ENCODE results near the gene FAM186B. TPM values are rescaled to one million over a fixed set of nuclear protein-coding genes. Genes with fewer than 3 reads are reported as not detected.

Gene FAM186B
- total RNA-seq, 4 donors from 2014 or later, result 0.31 to 1.0 (median 0.70) TPM

DNA sequence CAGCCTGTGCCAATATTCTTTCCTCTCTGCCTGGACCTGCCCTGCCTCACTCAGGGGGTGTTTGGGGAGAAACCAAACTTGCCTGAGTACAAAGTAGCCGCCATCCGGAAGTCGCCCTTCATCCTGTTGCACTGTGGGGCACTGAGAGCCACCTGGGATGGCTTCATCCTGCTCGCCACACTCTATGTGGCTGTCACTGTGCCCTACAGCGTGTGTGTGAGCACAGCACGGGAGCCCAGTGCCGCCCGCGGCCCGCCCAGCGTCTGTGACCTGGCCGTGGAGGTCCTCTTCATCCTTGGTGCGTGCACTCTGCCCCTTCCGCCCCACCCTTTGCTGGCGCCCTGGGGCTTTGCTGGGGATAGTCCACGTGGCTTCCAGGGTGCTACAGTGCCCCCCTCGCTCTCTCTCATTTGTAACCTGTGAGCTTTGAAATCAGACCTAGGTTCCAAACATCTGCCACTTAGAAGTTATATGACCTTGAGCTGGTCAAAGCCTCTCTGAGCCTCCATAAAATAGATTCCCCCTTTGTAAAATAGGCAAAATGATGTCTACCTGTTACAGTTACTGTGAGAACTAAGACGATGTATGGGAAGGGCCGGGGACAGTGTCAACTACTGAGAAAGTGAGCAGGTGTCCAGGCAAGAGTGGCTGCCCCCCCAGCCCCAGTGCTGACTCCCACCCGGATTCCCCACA lies 62.1 kb downstream of the FAM186B start:
- in situ Hi-C loops (cut with MboI; ENCODE audit: low sequenced_read_pairs in 4 of 4), result no loop called here
- H3K36me3 ChIP-seq, result no peaks in the 10 kb centered on the region
- H3K27ac ChIP-seq, result no peak overlapping the region
- DNase-seq (no peak), ATAC-seq (no peak)
- peaks cover 14 to 23% (median 17%) of the 10 kb centered on the region in 3 donors for H3K27me3 ChIP-seq
- no peaks in the 10 kb centered on the region for H3K9me3 ChIP-seq
- intact Hi-C loops (cut with DNase I; ENCODE audit: low total_unique reads), result no loop called here
- H3K4me3 ChIP-seq, result no peak overlapping the region
- TF ChIP-seq, protein P1, sequence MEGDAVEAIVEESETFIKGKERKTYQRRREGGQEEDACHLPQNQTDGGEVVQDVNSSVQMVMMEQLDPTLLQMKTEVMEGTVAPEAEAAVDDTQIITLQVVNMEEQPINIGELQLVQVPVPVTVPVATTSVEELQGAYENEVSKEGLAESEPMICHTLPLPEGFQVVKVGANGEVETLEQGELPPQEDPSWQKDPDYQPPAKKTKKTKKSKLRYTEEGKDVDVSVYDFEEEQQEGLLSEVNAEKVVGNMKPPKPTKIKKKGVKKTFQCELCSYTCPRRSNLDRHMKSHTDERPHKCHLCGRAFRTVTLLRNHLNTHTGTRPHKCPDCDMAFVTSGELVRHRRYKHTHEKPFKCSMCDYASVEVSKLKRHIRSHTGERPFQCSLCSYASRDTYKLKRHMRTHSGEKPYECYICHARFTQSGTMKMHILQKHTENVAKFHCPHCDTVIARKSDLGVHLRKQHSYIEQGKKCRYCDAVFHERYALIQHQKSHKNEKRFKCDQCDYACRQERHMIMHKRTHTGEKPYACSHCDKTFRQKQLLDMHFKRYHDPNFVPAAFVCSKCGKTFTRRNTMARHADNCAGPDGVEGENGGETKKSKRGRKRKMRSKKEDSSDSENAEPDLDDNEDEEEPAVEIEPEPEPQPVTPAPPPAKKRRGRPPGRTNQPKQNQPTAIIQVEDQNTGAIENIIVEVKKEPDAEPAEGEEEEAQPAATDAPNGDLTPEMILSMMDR (IDR thresholded peaks at IDR 0.05 in 4 of 5, conservative IDR thresholded peaks at IDR 0.05 in 1 of 5), result no peak
- TF ChIP-seq POLR2A (IDR thresholded peaks at IDR 0.05), result no peak
- peaks cover under 1 to 5% of the 10 kb centered on the region in 2 donors for H3K4me1 ChIP-seq

DNA sequence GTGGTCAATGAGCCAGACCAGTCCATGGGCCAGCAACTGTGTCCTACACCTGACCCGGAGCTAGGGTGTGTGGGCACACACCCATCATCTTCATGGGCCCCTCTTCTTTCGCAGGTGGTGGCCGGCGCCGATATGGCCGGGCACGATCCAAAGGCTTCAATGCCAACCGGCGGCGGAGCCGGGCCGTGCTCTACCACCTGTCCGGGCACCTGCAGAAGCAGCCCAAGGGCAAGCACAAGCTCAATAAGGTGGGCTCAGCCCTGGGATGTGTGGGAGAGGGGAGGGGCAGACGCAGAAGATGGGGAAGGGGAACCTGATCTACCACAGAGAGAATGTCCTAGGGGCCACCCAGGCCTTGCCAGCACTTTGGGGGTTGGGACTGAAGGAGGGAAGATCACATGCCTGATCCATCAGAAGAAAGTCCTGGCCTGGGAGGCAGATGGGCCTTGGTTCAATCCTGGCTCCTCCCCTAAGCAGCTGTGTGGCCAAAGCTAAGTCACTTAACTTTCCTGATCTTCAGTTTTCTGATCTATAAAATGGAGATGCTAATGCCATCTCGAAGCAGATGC lies 62.8 kb downstream of the FAM186B start:
- no peak for TF ChIP-seq POLR2A (IDR thresholded peaks at IDR 0.05)
- TF ChIP-seq, protein P1 (IDR thresholded peaks at IDR 0.05 in 4 of 5, conservative IDR thresholded peaks at IDR 0.05 in 1 of 5), result no peak
- intact Hi-C loops (cut with DNase I; ENCODE audit: low total_unique reads), result no loop called here
- Histone ChIP-seq H3K9me3 (no peaks in the 10 kb centered on the region), H3K27me3 (peaks cover 17 to 28% (median 24%) of the 10 kb centered on the region in 3 donors), H3K27ac (no peak overlapping the region), H3K36me3 (no peaks in the 10 kb centered on the region), H3K4me3 (no peak overlapping the region), H3K4me1 (peaks cover 4 to 10% of the 10 kb centered on the region in 2 donors)
- DNase-seq, result no peak
- in situ Hi-C loops (cut with MboI; ENCODE audit: low sequenced_read_pairs in 4 of 4), result no loop called here
- ATAC-seq, result no peak

DNA sequence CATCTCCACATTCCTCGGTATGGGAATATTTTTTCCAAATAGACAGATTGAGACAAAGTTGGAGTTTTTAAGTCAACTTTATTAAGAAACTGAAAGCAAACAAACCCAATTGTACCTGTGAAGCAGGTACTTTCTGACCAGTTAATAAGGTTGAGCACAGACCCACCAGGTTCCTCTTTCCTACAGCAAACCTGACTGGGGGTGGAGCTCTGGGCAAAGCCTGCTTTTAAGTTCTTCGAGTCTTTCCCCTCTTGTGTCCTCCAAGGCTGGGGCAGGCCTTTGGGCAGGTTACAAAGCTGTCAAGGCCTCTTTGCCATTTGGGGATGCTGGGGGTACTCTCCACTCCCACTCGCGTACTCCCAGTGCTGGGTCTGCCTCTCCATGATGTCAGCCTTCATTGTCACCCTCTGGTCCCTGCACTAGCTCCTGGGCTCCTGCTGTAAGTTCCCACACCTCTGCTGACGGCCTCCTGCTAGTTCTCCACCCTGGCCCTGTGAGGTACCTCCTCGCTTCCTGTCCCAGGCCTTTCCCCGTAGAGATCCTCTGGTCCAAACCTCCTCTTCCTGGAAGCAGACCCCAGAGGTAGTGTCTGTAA lies 63.4 kb downstream of the FAM186B start:
- Histone ChIP-seq H3K36me3 (no peaks in the 10 kb centered on the region), H3K9me3 (no peaks in the 10 kb centered on the region), H3K27me3 (peaks cover 24 to 35% (median 30%) of the 10 kb centered on the region in 3 donors), H3K4me1 (peaks cover 8 to 14% of the 10 kb centered on the region in 2 donors), H3K27ac (no peak overlapping the region), H3K4me3 (no peak overlapping the region)
- intact Hi-C loops (cut with DNase I; ENCODE audit: low total_unique reads), result no loop called here
- no peak for ATAC-seq
- in situ Hi-C loops (cut with MboI; ENCODE audit: low sequenced_read_pairs in 4 of 4), result no loop called here
- no peak for DNase-seq
- TF ChIP-seq, protein P1 (IDR thresholded peaks at IDR 0.05 in 4 of 5, conservative IDR thresholded peaks at IDR 0.05 in 1 of 5), result no peak
- TF ChIP-seq POLR2A (IDR thresholded peaks at IDR 0.05), result no peak

DNA sequence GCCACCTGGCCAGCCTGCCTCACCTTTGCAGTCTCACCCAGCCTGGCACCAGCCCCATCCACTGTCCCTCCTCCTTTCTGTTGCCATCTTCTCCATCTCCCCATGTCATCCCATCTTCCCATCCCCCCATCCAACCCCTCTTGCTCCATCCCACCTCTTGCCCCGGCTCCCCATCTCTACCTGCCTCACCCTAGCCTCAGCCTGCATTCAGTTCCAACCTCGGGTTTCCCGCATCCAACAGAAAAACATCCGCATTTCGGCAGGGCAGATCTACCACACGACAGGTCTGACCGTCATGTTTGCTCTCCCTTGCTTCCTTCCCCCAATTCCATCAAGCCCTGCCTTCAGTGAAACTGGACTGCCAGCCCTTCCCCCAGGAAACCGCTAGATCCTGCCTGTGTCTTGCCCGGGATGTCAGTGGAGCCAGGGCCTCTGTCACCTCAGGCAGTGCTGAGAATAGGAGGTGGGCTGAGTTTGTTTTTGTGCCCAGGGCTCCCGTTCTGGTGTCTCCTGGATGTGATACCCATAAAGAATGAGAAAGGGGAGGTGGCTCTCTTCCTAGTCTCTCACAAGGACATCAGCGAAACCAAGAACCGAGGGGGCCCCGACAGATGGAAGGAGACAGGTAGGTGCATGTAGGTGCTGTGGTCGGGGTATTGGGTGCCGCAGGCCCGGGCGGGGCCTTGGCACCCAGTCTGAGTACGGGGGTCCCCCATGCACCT lies 64.1 kb downstream of the FAM186B start:
- Histone ChIP-seq H3K27me3 (peaks cover 28 to 37% (median 32%) of the 10 kb centered on the region in 3 donors), H3K36me3 (no peaks in the 10 kb centered on the region), H3K9me3 (no peaks in the 10 kb centered on the region), H3K4me1 (peaks cover 8 to 14% of the 10 kb centered on the region in 2 donors), H3K27ac (no peak overlapping the region), H3K4me3 (no peak overlapping the region)
- no peak for TF ChIP-seq POLR2A (IDR thresholded peaks at IDR 0.05)
- TF ChIP-seq, protein P1 (IDR thresholded peaks at IDR 0.05 in 4 of 5, conservative IDR thresholded peaks at IDR 0.05 in 1 of 5), result no peak
- ATAC-seq (no peak), DNase-seq (no peak)
- in situ Hi-C loops (cut with MboI; ENCODE audit: low sequenced_read_pairs in 4 of 4), result no loop called here
- intact Hi-C loops (cut with DNase I; ENCODE audit: low total_unique reads), result no loop called here

Data from gastrocnemius medialis (tissue), 4 donors.